GM23248 (cell line): Measurements from ENCODE around the gene IQGAP2.

Experiments
- EZH2 ChIP-seq: fragments of 200-600 bp; sonication (generic); IDR thresholded peaks from 2 replicates; pipeline ENCODE4 v1.6.1; 2018; ENCODE audit warnings: antibody characterized with exemption, mild to moderate bottlenecking; ENCODE audit not compliant: insufficient read depth, poor library complexity, severe bottlenecking
- EZH2phosphoT487 ChIP-seq: fragments of 200-600 bp; sonication (generic); IDR thresholded peaks from 2 replicates; pipeline ENCODE4 v1.6.1; 2018; ENCODE audit warnings: antibody characterized with exemption, moderate library complexity, mild to moderate bottlenecking, low read depth; ENCODE audit not compliant: insufficient read depth

- TF ChIP-seq EZH2 = no peak
- no peak for TF ChIP-seq EZH2phosphoT487
Measured at GRCh38 chr5:76403766-76404222, 709 bp downstream of the IQGAP2 start.
